GM12878 (cell line): ENCODE results near the gene BHLHA15. TPM values are rescaled to one million over a fixed set of nuclear protein-coding genes. Genes with fewer than 3 reads are reported as not detected.

Experiments
- ATAC-seq: fragments of 200-7000 bp; cut with Tn5 transposase; 3 replicates; pipeline ENCODE4 v1.9.1; 2020; ENCODE audit warnings: mild to moderate bottlenecking, moderate library complexity
- BruUV-seq: library from RNA; stranded (reverse); fragments of 400-500 nt; replicated peaks from 2 replicates; lab custom pipeline; 2021; lab: Mats Ljungman, UMichigan
- CTCF ChIA-PET: fragments of 300-600 bp; sonication (Branson Sonifier 250); formaldehyde crosslinking; extraction: SDS; loops from one replicate; lab custom pipeline; 2021; ENCODE audit warnings: inconsistent platforms; lab: Yijun Ruan, JAX
- POLR2A ChIA-PET: fragments of 350-600 bp; formaldehyde crosslinking; extraction: SDS; loops from one replicate; lab custom pipeline; 2021; ENCODE audit warnings: inconsistent platforms; lab: Charles Lee
- RAD21 ChIA-PET: fragments of 300-600 bp; sonication (Branson Sonifier 250); formaldehyde crosslinking; loops from one replicate; lab custom pipeline; 2023; ENCODE audit warnings: antibody characterized with exemption; ENCODE audit not compliant: unreplicated experiment; lab: Charles Lee
- SMC1A ChIA-PET: fragments of 300-600 bp; sonication (Branson Sonifier 250); formaldehyde crosslinking; loops from one replicate; lab custom pipeline; 2023; ENCODE audit not compliant: unreplicated experiment, uncharacterized antibody; lab: Charles Lee
- DNase-seq: peaks from one replicate; pipeline ENCODE4 v3.0.0-alpha.2; 2011; ENCODE audit warnings: low read depth, low spot score
- FAIRE-seq: peaks from 3 replicates; lab custom pipeline; 2011; peaks lifted over from hg19 to GRCh38; lab: Jason Lieb, UNC
- H2AFZ ChIP-seq: 2 replicates; pipeline ENCODE4 v1.6.0; 2011; ENCODE audit warnings: low read depth, low read length, control low read depth; ENCODE audit not compliant: control insufficient read depth
- H3K27ac ChIP-seq: 2 replicates; pipeline ENCODE4 v1.5.1; 2011; ENCODE audit warnings: control low read depth; ENCODE audit not compliant: control insufficient read depth, insufficient read depth
- H3K27me3 ChIP-seq, 2 experiments: replicated peaks in 1 of 2; 2 replicates each; pipeline versions ENCODE4 v1.6.0 to v1.6.1; 2011; ENCODE audit warnings: low read length in 1 of 2; ENCODE audit not compliant: control insufficient read depth in 2 of 2, insufficient read depth in 2 of 2
- H3K36me3 ChIP-seq, 2 experiments: 2 replicates each; pipeline ENCODE4 v1.5.1; 2011; ENCODE audit warnings: low read length in 1 of 2; ENCODE audit not compliant: control insufficient read depth in 2 of 2, insufficient read depth in 2 of 2
- H3K4me1 ChIP-seq: 2 replicates; pipeline ENCODE4 v1.6.1; 2011; ENCODE audit warnings: mild to moderate bottlenecking, low read length, moderate library complexity, mixed read lengths; ENCODE audit not compliant: control insufficient read depth, insufficient read depth
- H3K4me2 ChIP-seq: 2 replicates; pipeline ENCODE4 v1.6.0; 2011; ENCODE audit warnings: control low read depth; ENCODE audit not compliant: control insufficient read depth, insufficient read depth
- H3K4me3 ChIP-seq: fragments of 200-600 bp; sonication (generic); 2 replicates; pipeline ENCODE4 v1.5.1; 2016
- H3K79me2 ChIP-seq: 2 replicates; pipeline ENCODE4 v1.6.0; 2011; ENCODE audit warnings: low read length; ENCODE audit not compliant: control insufficient read depth, insufficient read depth
- H3K9ac ChIP-seq: 2 replicates; pipeline ENCODE4 v1.8.0; 2011; ENCODE audit warnings: low read length, control low read depth, mixed read lengths; ENCODE audit not compliant: control insufficient read depth, insufficient read depth
- H3K9me3 ChIP-seq: replicated peaks from 3 replicates; pipeline ENCODE4 v1.5.1; 2011; ENCODE audit warnings: mild to moderate bottlenecking, low read length; ENCODE audit not compliant: control insufficient read depth, insufficient read depth
- H4K20me1 ChIP-seq: 2 replicates; pipeline ENCODE4 v1.6.0; 2011; ENCODE audit not compliant: control insufficient read depth, insufficient read depth
- CBFB ChIP-seq: IDR thresholded peaks from 2 replicates; pipeline ENCODE4 v1.6.1; 2016; ENCODE audit warnings: antibody characterized with exemption, low read depth
- JUND ChIP-seq: IDR thresholded peaks from 2 replicates; pipeline ENCODE4 v1.6.1; 2012; ENCODE audit warnings: low read depth, mild to moderate bottlenecking, low read length, improper control_type of control experiment, moderate library complexity
- NR2F1 ChIP-seq: fragments of 450-650 bp; conservative IDR thresholded peaks from 2 replicates; pipeline ENCODE4 v1.6.1; 2017; ENCODE audit warnings: mild to moderate bottlenecking
- RCOR1 ChIP-seq: conservative IDR thresholded peaks from 2 replicates; pipeline ENCODE4 v1.6.1; 2012; ENCODE audit warnings: low read depth, low read length, improper control_type of control experiment
- RUNX3 ChIP-seq: IDR thresholded peaks from 2 replicates; pipeline ENCODE4 v1.6.1; 2012; ENCODE audit warnings: low read length, inconsistent platforms
- SMAD1 ChIP-seq: fragments of 450-650 bp; IDR thresholded peaks from 2 replicates; pipeline ENCODE4 v1.6.1; 2018; ENCODE audit warnings: mild to moderate bottlenecking, low read depth; ENCODE audit not compliant: partially characterized antibody
- SREBF1 ChIP-seq: IDR thresholded peaks from 2 replicates; pipeline ENCODE4 v1.6.1; 2012; ENCODE audit warnings: mild to moderate bottlenecking, low read length
- YY1 ChIP-seq: IDR thresholded peaks from 2 replicates; pipeline ENCODE4 v1.6.1; 2011; ENCODE audit warnings: low read depth, mild to moderate bottlenecking, low read length
- ZZZ3 ChIP-seq: IDR thresholded peaks from 2 replicates; pipeline ENCODE4 v1.6.1; 2011; ENCODE audit warnings: low read depth; ENCODE audit not compliant: control insufficient read depth, insufficient read length
- WGBS: methylation state at CpG from one replicate; pipeline ENCODE4 v1.1.6; 2016; ENCODE audit warnings: low lambda C conversion rate; ENCODE audit not compliant: insufficient replicate concordance, insufficient coverage; ENCODE audit errors: missing lambda C conversion rate; 5-methylcytosine and 5-hydroxymethylcytosine counted together
- in situ Hi-C: fragments of 300-500 bp; cut with MboI; formaldehyde crosslinking; loops from 9 replicates; pipeline ENCODE4 v1.14.3; 2018; ENCODE audit warnings: mixed read lengths
- intact Hi-C: fragments of 100-400 bp; cut with micrococcal nuclease; formaldehyde crosslinking; loops from one replicate; pipeline ENCODE4 v1.14.2; 2022; ENCODE audit not compliant: unreplicated experiment
- polyA plus RNA-seq, 11 experiments: library from polyadenylated mRNA; depleted of rRNA in 4 of 11; unstranded in 6 of 11; stranded (reverse) in 5 of 11; fragments of >200 nt; fragmentation: Nextera tagmentation in 4 of 11; fragmentation: Illumina TruSeq in 1 of 11; extraction: Ambion mirVana in 4 of 11; extraction: Trizol in 1 of 11; gene quantifications; 1 replicate in 1 of 11; 2 replicates in 10 of 11; pipeline versions ENCODE4 v1.2.1 to v1.2.3, GENCODE V29; 2011 to 2016; ENCODE audit warnings: inconsistent platforms in 2 of 11, missing spikeins in 2 of 11, low read depth in 1 of 11
- total RNA-seq, 4 experiments: library from RNA; depleted of rRNA in 3 of 4; stranded (reverse); fragments of >200 nt in 3 of 4; fragmentation: Illumina TruSeq in 1 of 4; extraction: Trizol in 1 of 4; gene quantifications; 2 replicates each; pipeline versions ENCODE4 v1.2.1 to v1.2.3, GENCODE V29; 2013 to 2021
- TF ChIP-seq, protein P1 (sequence below): fragments of 450-650 bp; formaldehyde crosslinking; IDR thresholded peaks from 2 replicates; pipeline ENCODE4 v1.4.0; 2022; ENCODE audit warnings: mild to moderate bottlenecking, moderate library complexity
- TF ChIP-seq, protein P2 (sequence below): fragments of 450-650 bp; IDR thresholded peaks from 2 replicates; pipeline ENCODE4 v1.6.1; 2016; ENCODE audit warnings: mild to moderate bottlenecking
- TF ChIP-seq, protein P3 (sequence below): IDR thresholded peaks from 2 replicates; pipeline ENCODE4 v1.6.1; 2011; ENCODE audit warnings: low read depth, mild to moderate bottlenecking, low read length, moderate library complexity, borderline replicate concordance; ENCODE audit errors: extremely low read depth

BHLHA15 gene
- total and polyA plus RNA-seq, 10 of the 15 experiments (the other 5 are each of a cell fraction or from before 2014, with no cell fraction given): 0.54 to 4.2 (median 2.5) TPM; not detected in 4

DNA sequence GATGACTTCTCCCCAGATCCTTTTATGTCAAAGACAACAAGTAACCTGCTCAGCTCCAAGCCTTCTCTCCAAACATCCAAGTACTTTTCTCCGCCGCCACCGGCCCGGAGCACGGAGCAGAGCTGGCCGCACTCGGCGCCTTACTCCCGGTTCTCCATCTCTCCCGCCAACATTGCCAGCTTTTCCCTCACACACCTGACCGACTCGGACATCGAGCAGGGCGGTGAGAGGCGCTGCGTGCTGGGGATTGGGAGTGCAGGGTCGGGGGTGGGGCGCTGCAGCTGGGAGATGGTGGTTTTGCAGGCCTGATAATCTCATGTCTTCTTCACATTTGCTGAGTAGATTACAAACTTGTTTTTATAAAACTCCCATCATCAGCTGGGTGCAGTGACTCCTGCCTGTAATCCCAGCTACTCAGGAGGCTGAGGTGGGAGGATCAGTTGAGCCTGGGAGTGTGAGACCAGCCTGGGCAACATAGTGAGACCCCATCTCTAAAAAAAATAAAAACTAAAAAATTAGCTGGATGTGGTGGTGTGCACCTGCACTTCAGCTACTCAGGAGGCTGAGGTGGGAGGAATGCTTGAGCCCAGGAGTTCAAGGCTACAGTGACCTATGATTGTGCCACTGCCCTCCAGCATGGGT is 7.2 kb upstream of the BHLHA15 start:
- no TSS peak for BruUV-seq
- Histone ChIP-seq H3K27me3 (no peaks in the 10 kb centered on the region), H3K36me3 (peaks cover 5 to 13% of the 10 kb centered on the region in 2 experiments; a peak in 3 of 4 replicates), H3K9me3 (no peaks in the 10 kb centered on the region), H4K20me1 (no peaks in the 10 kb centered on the region), H3K4me2 (peak overlapping the region; percentile 82), H3K4me1 (peaks cover 47% of the 10 kb centered on the region), H2AFZ (no peak overlapping the region), H3K4me3 (0 out of 2 replicates have a peak overlapping the region, but pooled peaks have one; percentile 25), H3K79me2 (no peaks in the 10 kb centered on the region), H3K27ac (no peak overlapping the region), H3K9ac (no peak overlapping the region)
- ChIA-PET CTCF (interaction anchor here (0.7 to 3.2 kb wide), 7 partner anchors 15 to 183 kb away, joined by 3 to 17 read pairs (median 5); no protein-coding TSS in a partner anchor), SMC1A (interaction anchor here (0.9 to 2.8 kb wide), 3 partner anchors 9 to 180 kb away, joined by 3 to 28 read pairs (median 5); no protein-coding TSS in a partner anchor), POLR2A (interaction anchor here (1.2 to 2.3 kb wide), 3 partner anchors 68 to 197 kb away, joined by 3 to 12 read pairs (median 6); partner anchors contain the start of gene BAIAP2L1), RAD21 (interaction anchor here (2.2 to 4.1 kb wide), 3 partner anchors 70 to 181 kb away, joined by 9 to 18 read pairs (median 13); no protein-coding TSS in a partner anchor)
- ATAC-seq (no peak), FAIRE-seq (no peak), DNase-seq (no peak)
- intact Hi-C loops: loop anchor here (2.0 to 5.0 kb wide), 3 partner anchors 15 to 593 kb away; no protein-coding TSS in a partner anchor
- in situ Hi-C loops: no loop called here
- 97% methylated on average over 14 of the region's 18 CpGs for WGBS
- TF ChIP-seq RCOR1 (no peak), YY1 (no peak), ZZZ3 (no peak), RUNX3 (no peak), NR2F1 (no peak), SREBF1 (no peak), CBFB (no peak), JUND (no peak), SMAD1 (no peak)
- TF ChIP-seq, protein P1, sequence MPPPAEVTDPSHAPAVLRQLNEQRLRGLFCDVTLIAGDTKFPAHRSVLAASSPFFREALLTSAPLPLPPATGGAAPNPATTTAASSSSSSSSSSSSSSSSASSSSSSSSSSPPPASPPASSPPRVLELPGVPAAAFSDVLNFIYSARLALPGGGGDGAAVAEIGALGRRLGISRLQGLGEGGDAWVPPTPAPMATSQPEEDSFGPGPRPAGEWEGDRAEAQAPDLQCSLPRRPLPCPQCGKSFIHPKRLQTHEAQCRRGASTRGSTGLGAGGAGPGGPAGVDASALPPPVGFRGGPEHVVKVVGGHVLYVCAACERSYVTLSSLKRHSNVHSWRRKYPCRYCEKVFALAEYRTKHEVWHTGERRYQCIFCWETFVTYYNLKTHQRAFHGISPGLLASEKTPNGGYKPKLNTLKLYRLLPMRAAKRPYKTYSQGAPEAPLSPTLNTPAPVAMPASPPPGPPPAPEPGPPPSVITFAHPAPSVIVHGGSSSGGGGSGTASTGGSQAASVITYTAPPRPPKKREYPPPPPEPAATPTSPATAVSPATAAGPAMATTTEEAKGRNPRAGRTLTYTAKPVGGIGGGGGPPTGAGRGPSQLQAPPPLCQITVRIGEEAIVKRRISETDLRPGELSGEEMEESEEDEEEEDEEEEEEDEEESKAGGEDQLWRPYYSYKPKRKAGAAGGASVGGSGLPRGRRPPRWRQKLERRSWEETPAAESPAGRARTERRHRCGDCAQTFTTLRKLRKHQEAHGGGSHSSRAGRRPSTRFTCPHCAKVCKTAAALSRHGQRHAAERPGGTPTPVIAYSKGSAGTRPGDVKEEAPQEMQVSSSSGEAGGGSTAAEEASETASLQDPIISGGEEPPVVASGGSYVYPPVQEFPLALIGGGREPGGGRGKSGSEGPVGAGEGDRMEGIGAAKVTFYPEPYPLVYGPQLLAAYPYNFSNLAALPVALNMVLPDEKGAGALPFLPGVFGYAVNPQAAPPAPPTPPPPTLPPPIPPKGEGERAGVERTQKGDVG (CRISPR knock-in tag): no peak
- TF ChIP-seq, protein P2, sequence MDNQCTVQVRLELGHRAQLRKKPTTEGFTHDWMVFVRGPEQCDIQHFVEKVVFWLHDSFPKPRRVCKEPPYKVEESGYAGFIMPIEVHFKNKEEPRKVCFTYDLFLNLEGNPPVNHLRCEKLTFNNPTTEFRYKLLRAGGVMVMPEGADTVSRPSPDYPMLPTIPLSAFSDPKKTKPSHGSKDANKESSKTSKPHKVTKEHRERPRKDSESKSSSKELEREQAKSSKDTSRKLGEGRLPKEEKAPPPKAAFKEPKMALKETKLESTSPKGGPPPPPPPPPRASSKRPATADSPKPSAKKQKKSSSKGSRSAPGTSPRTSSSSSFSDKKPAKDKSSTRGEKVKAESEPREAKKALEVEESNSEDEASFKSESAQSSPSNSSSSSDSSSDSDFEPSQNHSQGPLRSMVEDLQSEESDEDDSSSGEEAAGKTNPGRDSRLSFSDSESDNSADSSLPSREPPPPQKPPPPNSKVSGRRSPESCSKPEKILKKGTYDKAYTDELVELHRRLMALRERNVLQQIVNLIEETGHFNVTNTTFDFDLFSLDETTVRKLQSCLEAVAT: no peak
- TF ChIP-seq, protein P3, sequence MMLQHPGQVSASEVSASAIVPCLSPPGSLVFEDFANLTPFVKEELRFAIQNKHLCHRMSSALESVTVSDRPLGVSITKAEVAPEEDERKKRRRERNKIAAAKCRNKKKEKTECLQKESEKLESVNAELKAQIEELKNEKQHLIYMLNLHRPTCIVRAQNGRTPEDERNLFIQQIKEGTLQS: no peak
